NCI-H69 (cell line): ENCODE measurements around the gene DRD3.

ENCODE experiments used
- DNase-seq: peaks from one replicate; lab custom pipeline; 2025; lab: John Stamatoyannopoulos, UW

Gene DRD3

GRCh38 chr3:114179575-114179974, 723 bp upstream of the DRD3 start:
- peak; percentile 68 for DNase-seq

- DNase-seq: no peak
These were observed 2.0 kb downstream of the DRD3 start for GRCh38 chr3:114176890-114177289.

GRCh38 chr3:114176487-114176886, 2.4 kb downstream of the DRD3 start:
- no peak for DNase-seq

GRCh38 chr3:114175204-114175987, 3.5 kb downstream of the DRD3 start:
- DNase-seq: no peak

- no peak for DNase-seq
These were observed 7.2 kb downstream of the DRD3 start for GRCh38 chr3:114171677-114172076.

GRCh38 chr3:114168150-114168549, 10.7 kb downstream of the DRD3 start:
- no peak for DNase-seq

GRCh38 chr3:114157321-114157720, 21.5 kb downstream of the DRD3 start:
- DNase-seq: no peak

- peak; percentile 45 for DNase-seq
These were observed 23.5 kb downstream of the DRD3 start for GRCh38 chr3:114155370-114155821.

- DNase-seq: peak; percentile 33
These were observed 24.5 kb downstream of the DRD3 start for GRCh38 chr3:114154321-114154821.

GRCh38 chr3:114152519-114153151, 26.2 kb downstream of the DRD3 start:
- peak; percentile 96 for DNase-seq

- DNase-seq: no peak
These were observed 27.8 kb downstream of the DRD3 start for GRCh38 chr3:114151091-114151490.

GRCh38 chr3:114147251-114147650, 31.6 kb downstream of the DRD3 start:
- DNase-seq: peak; percentile 31

- peak; percentile 1 for DNase-seq
These were observed 33.8 kb downstream of the DRD3 start for GRCh38 chr3:114144909-114145688.

GRCh38 chr3:114143817-114144216, 35.0 kb downstream of the DRD3 start:
- no peak for DNase-seq

- no peak for DNase-seq
These were observed 39.0 kb downstream of the DRD3 start for GRCh38 chr3:114139836-114140235.

- no peak for DNase-seq
These were observed 44.9 kb downstream of the DRD3 start for GRCh38 chr3:114133947-114134346.

- no peak for DNase-seq
These were observed 46.4 kb downstream of the DRD3 start for GRCh38 chr3:114132500-114132899.

GRCh38 chr3:114128826-114129225, 50.0 kb downstream of the DRD3 start:
- DNase-seq: no peak

- no peak for DNase-seq
These were observed 50.6 kb downstream of the DRD3 start for GRCh38 chr3:114128231-114128630.

- DNase-seq: no peak
These were observed 51.3 kb downstream of the DRD3 start for GRCh38 chr3:114127517-114127916.

- no peak for DNase-seq
These were observed 52.4 kb downstream of the DRD3 start for GRCh38 chr3:114126461-114126860.

GRCh38 chr3:114122027-114122709, 56.7 kb downstream of the DRD3 start:
- peak; percentile 7 for DNase-seq
